Endothelial cell of umbilical vein (primary cell): ENCODE measurements around the gene CHSY1. TPM values are rescaled to one million over a fixed set of nuclear protein-coding genes. Genes with fewer than 3 reads are reported as not detected.
"Not testable (repeated sequence)": the region's sequence is repeated elsewhere in the genome, so short reads cannot be mapped to it uniquely, and the experiment has no call there.

ENCODE experiments used
- BruUV-seq: library from RNA; stranded (reverse); fragments of 400-500 nt; replicated peaks from 2 replicates; lab custom pipeline; 2021; lab: Mats Ljungman, UMichigan
- CTCF ChIA-PET: fragments of 300-600, 350-600 bp; sonication (Branson Sonifier 250); formaldehyde crosslinking; loops from one replicate; lab custom pipeline; 2021; ENCODE audit warnings: antibody characterized with exemption, inconsistent platforms; lab: Charles Lee
- POLR2A ChIA-PET: fragments of 300-600, 350-600 bp; sonication (Branson Sonifier 250); formaldehyde crosslinking; loops from one replicate; lab custom pipeline; 2021; ENCODE audit warnings: antibody characterized with exemption, inconsistent platforms; lab: Charles Lee
- DNase-seq: peaks from one replicate; pipeline ENCODE4 v3.0.0-alpha.2; 2011; ENCODE audit warnings: low read depth, low spot score
- FAIRE-seq: peaks from 2 replicates; lab custom pipeline; 2011; peaks lifted over from hg19 to GRCh38; lab: Jason Lieb, UNC
- H2AFZ ChIP-seq: 2 replicates; pipeline ENCODE4 v1.6.0; 2012; ENCODE audit warnings: low read depth, low read length, control low read depth, inconsistent platforms
- H3K27ac ChIP-seq: 2 replicates; pipeline ENCODE4 v1.5.1; 2011; ENCODE audit warnings: low read depth, mild to moderate bottlenecking, control low read depth, low read length, moderate library complexity; ENCODE audit not compliant: insufficient read depth
- H3K27me3 ChIP-seq, 2 experiments: 2 replicates each; pipeline versions ENCODE4 v1.6.0 to v1.6.1; 2011; ENCODE audit warnings: low read length in 2 of 2, mixed read lengths in 1 of 2; ENCODE audit not compliant: control insufficient read depth in 2 of 2, insufficient read depth in 2 of 2
- H3K36me3 ChIP-seq, 2 experiments: 2 replicates in 1 of 2; 3 replicates in 1 of 2; pipeline ENCODE4 v1.5.1; 2011; ENCODE audit warnings: low read length in 2 of 2, mild to moderate bottlenecking in 1 of 2, moderate library complexity in 1 of 2; ENCODE audit not compliant: control insufficient read depth in 2 of 2, insufficient read depth in 2 of 2; ENCODE audit errors: extremely low read depth in 1 of 2
- H3K4me1 ChIP-seq: 3 replicates; pipeline ENCODE4 v1.5.1; 2011; ENCODE audit warnings: mild to moderate bottlenecking, low read length; ENCODE audit not compliant: control insufficient read depth, insufficient read depth; ENCODE audit errors: extremely low read depth
- H3K4me2 ChIP-seq: 2 replicates; pipeline ENCODE4 v1.6.1; 2011; ENCODE audit warnings: low read length, control low read depth, mixed read lengths; ENCODE audit not compliant: insufficient read depth
- H3K4me3 ChIP-seq, 3 experiments: fragments of 200-600 bp in 1 of 3; sonication (generic), shearing (Covaris generic) in 1 of 3; replicated peaks in 1 of 3; 2 replicates each; pipeline ENCODE4 v1.5.1; 2011 to 2016; ENCODE audit warnings: control low read depth in 3 of 3, low read length in 3 of 3, mild to moderate bottlenecking in 2 of 3, inconsistent platforms in 1 of 3, low read depth in 1 of 3, moderate library complexity in 1 of 3; ENCODE audit not compliant: insufficient read depth in 1 of 3
- H3K79me2 ChIP-seq: 2 replicates; pipeline ENCODE4 v1.6.0; 2012; ENCODE audit warnings: low read length, inconsistent platforms; ENCODE audit not compliant: control insufficient read depth, insufficient read depth
- H3K9ac ChIP-seq: replicated peaks from 2 replicates; pipeline ENCODE3; 2011; ENCODE audit warnings: low read length, control low read depth; ENCODE audit not compliant: insufficient read depth; ENCODE audit errors: extremely low read depth
- H3K9me1 ChIP-seq: replicated peaks from 3 replicates; pipeline ENCODE4 v1.6.0; 2011; ENCODE audit warnings: mild to moderate bottlenecking, low read length; ENCODE audit not compliant: control insufficient read depth, insufficient read depth; ENCODE audit errors: extremely low read depth
- H3K9me3 ChIP-seq: replicated peaks from 2 replicates; pipeline ENCODE4 v1.5.1; 2012; ENCODE audit warnings: low read length, inconsistent platforms; ENCODE audit not compliant: control insufficient read depth, insufficient read depth
- H4K20me1 ChIP-seq: replicated peaks from 2 replicates; pipeline ENCODE3; 2011; ENCODE audit warnings: mild to moderate bottlenecking, low read length; ENCODE audit not compliant: control insufficient read depth, insufficient read depth; ENCODE audit errors: extremely low read depth
- EZH2 ChIP-seq: IDR thresholded peaks from 2 replicates; pipeline ENCODE4 v1.6.1; 2012; ENCODE audit warnings: borderline replicate concordance, low read depth, mild to moderate bottlenecking, moderate library complexity, low read length, inconsistent platforms; ENCODE audit not compliant: severe bottlenecking
- FOS ChIP-seq: IDR thresholded peaks from 2 replicates; pipeline ENCODE4 v1.6.1; 2011; ENCODE audit warnings: mild to moderate bottlenecking, low read length, moderate library complexity, borderline replicate concordance; ENCODE audit not compliant: insufficient read depth
- GATA2 ChIP-seq: IDR thresholded peaks from 2 replicates; pipeline ENCODE4 v1.7.0; 2011; ENCODE audit warnings: low read depth, mild to moderate bottlenecking, moderate library complexity, mixed read lengths, low read length; ENCODE audit not compliant: insufficient read length, insufficient read depth
- JUN ChIP-seq: IDR thresholded peaks from 2 replicates; pipeline ENCODE4 v1.6.1; 2011; ENCODE audit warnings: borderline replicate concordance, low read depth; ENCODE audit not compliant: insufficient read length, insufficient read depth
- MAX ChIP-seq: IDR thresholded peaks from 2 replicates; pipeline ENCODE4 v1.6.1; 2011; ENCODE audit not compliant: insufficient read depth, insufficient read length
- MYC ChIP-seq: IDR thresholded peaks from one replicate; pipeline ENCODE4 v1.6.1; 2011; ENCODE audit warnings: mild to moderate bottlenecking, low read depth, low read length
- POLR2A ChIP-seq: IDR thresholded peaks from 2 replicates; pipeline ENCODE4 v1.6.1; 2012; ENCODE audit warnings: low read depth, mild to moderate bottlenecking, control low read depth, low read length
- POLR2AphosphoS5 ChIP-seq: IDR thresholded peaks from 2 replicates; pipeline ENCODE4 v1.6.1; 2012; ENCODE audit warnings: low read depth, mild to moderate bottlenecking, control low read depth, low read length, moderate library complexity; ENCODE audit not compliant: insufficient read depth
- dilution Hi-C: fragments of 300-500 bp; cut with MboI; formaldehyde crosslinking; loops from one replicate; pipeline ENCODE4 v1.15.0; 2019; ENCODE audit warnings: low sequenced_read_pairs; ENCODE audit not compliant: extremely low pct_ligation_motif_present
- intact Hi-C: fragments of 100-400 bp; cut with micrococcal nuclease; formaldehyde crosslinking; loops from one replicate; pipeline ENCODE4 v1.10.0; 2022
- polyA plus RNA-seq, 4 experiments: library from polyadenylated mRNA; depleted of rRNA in 3 of 4; stranded (reverse) in 3 of 4; unstranded in 1 of 4; fragments of >200 nt; gene quantifications; 2 replicates each; pipeline versions ENCODE4 v1.2.1 to v1.2.3, GENCODE V29; 2011 to 2012; ENCODE audit warnings: missing spikeins in 1 of 4
- total RNA-seq: library from RNA; stranded (reverse); gene quantifications from 2 replicates; pipeline ENCODE4 v1.2.3, GENCODE V29; 2021
- TF ChIP-seq, protein P1 (sequence below), 2 donors: IDR thresholded peaks; 1 replicate in 1 of 2; 2 replicates in 1 of 2; pipeline ENCODE4 v1.5.1; 2011; ENCODE audit warnings: low read length in 2 of 2, mild to moderate bottlenecking in 2 of 2, moderate library complexity in 2 of 2, control low read depth in 1 of 2, inconsistent platforms in 1 of 2, low read depth in 1 of 2; ENCODE audit not compliant: insufficient read depth in 1 of 2; ENCODE audit errors: extremely low read depth in 1 of 2

Gene CHSY1
- total and polyA plus RNA-seq, 2 donors (not counting 3 experiments of a cell fraction or from before 2014, with no cell fraction given) = 23.7 to 50.8 TPM

DNA sequence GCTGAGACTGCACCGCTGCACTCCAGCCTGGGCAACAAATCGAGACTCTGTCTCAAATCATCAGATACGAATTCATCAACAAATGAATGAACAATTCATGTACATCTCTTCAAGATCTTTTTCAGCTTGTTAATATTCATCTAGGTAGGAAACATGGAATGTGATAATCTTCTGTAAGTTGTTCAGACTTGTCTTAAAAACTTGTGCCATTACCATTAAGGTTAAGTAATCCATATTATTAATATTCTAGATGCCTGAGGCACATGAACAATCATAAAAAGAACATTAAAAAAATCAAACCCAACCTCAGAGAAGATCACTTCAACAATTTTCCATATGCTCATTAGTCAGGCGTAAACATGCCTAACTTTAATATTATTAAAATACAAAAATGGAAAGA lies 36.2 kb downstream of the CHSY1 start:
- H3K9ac ChIP-seq = no peak overlapping the region
- no peaks in the 10 kb centered on the region for H3K9me3 ChIP-seq
- dilution Hi-C loops = no loop called here
- no peaks in the 10 kb centered on the region for H3K4me1 ChIP-seq
- TF ChIP-seq EZH2 (no peak), POLR2A (no peak), FOS (no peak), MAX (no peak), GATA2 (no peak), MYC (no peak), POLR2AphosphoS5 (no peak), JUN (no peak)
- TF ChIP-seq, protein P1, sequence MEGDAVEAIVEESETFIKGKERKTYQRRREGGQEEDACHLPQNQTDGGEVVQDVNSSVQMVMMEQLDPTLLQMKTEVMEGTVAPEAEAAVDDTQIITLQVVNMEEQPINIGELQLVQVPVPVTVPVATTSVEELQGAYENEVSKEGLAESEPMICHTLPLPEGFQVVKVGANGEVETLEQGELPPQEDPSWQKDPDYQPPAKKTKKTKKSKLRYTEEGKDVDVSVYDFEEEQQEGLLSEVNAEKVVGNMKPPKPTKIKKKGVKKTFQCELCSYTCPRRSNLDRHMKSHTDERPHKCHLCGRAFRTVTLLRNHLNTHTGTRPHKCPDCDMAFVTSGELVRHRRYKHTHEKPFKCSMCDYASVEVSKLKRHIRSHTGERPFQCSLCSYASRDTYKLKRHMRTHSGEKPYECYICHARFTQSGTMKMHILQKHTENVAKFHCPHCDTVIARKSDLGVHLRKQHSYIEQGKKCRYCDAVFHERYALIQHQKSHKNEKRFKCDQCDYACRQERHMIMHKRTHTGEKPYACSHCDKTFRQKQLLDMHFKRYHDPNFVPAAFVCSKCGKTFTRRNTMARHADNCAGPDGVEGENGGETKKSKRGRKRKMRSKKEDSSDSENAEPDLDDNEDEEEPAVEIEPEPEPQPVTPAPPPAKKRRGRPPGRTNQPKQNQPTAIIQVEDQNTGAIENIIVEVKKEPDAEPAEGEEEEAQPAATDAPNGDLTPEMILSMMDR (IDR thresholded peaks at IDR 0.05; ENCODE audit: extremely low read depth in 1 of 2, insufficient read depth in 1 of 2, low read depth in 1 of 2, low read length in 2 of 2) = no peak
- ChIA-PET POLR2A (no interaction called here), CTCF (interaction anchor here (1.1 to 2.6 kb wide), 2 partner anchors 10 to 30 kb away, joined by 3 to 9 read pairs; no protein-coding TSS in a partner anchor)
- H3K9me1 ChIP-seq = no peaks in the 10 kb centered on the region
- FAIRE-seq = no peak
- peaks cover 94% of the 10 kb centered on the region for H3K79me2 ChIP-seq
- no peak overlapping the region for H3K4me3 ChIP-seq
- peaks cover 0 to 3% of the 10 kb centered on the region in 2 experiments for H3K36me3 ChIP-seq
- intact Hi-C loops = no loop called here
- H4K20me1 ChIP-seq = peaks cover 8% of the 10 kb centered on the region
- DNase-seq = no peak
- no peak overlapping the region for H2AFZ ChIP-seq
- H3K27ac ChIP-seq = no peak overlapping the region
- BruUV-seq = no TSS peak
- H3K27me3 ChIP-seq = no peaks in the 10 kb centered on the region
- no peak overlapping the region for H3K4me2 ChIP-seq

GRCh38 chr15:101214435-101215097 lies 37.3 kb downstream of the CHSY1 start:
- DNase-seq, POLR2A ChIA-PET, CTCF ChIA-PET: not testable (repeated sequence)

More at GRCh38 chr15:101214435-101215097, 37.3 kb downstream of the CHSY1 start:
- H3K9me1 ChIP-seq, FAIRE-seq, intact Hi-C loops, H3K9me3 ChIP-seq, H4K20me1 ChIP-seq, dilution Hi-C loops, H3K27me3 ChIP-seq, H3K4me1 ChIP-seq, H3K4me3 ChIP-seq, H2AFZ ChIP-seq, H3K9ac ChIP-seq, H3K4me2 ChIP-seq, H3K27ac ChIP-seq, BruUV-seq, H3K36me3 ChIP-seq: not testable (repeated sequence)
- H3K79me2 ChIP-seq = peaks cover 94% of the 10 kb centered on the region
